Measurements from ENCODE around the gene BSND. TPM values are rescaled to one million over a fixed set of nuclear protein-coding genes. Genes with fewer than 3 reads are reported as not detected.

The BSND gene
- total RNA-seq, 1 experiment from 2014 or later, result 0.42 TPM

GRCh38 chr1:54996359-54996868 lies 2.3 kb upstream of the BSND start (continued):
- TF ChIP-seq ATF6 (CRISPR knock-in tag; IDR thresholded peaks at IDR 0.05) (no peak), E2F5 (CRISPR knock-in tag; IDR thresholded peaks at IDR 0.05) (no peak), ELF4 (CRISPR knock-in tag; IDR thresholded peaks at IDR 0.05; ENCODE audit: low read depth) (no peak), FOXJ3 (CRISPR knock-in tag; IDR thresholded peaks at IDR 0.05; ENCODE audit: borderline replicate concordance) (no peak), FOXP4 (CRISPR knock-in tag; IDR thresholded peaks at IDR 0.05) (no peak), CTCF (IDR thresholded peaks at IDR 0.05) (peak; percentile 86), TCF7 (CRISPR knock-in tag; IDR thresholded peaks at IDR 0.05; ENCODE audit: low read depth) (no peak), IRF1 (CRISPR knock-in tag; IDR thresholded peaks at IDR 0.05) (no peak), ZNF416 (CRISPR knock-in tag; IDR thresholded peaks at IDR 0.05) (0 out of 2 replicates have a peak, but pooled peaks have one; percentile 49), MXD4 (CRISPR knock-in tag; IDR thresholded peaks at IDR 0.05; ENCODE audit: borderline replicate concordance) (no peak), IRF2 (CRISPR knock-in tag; IDR thresholded peaks at IDR 0.05; ENCODE audit: borderline replicate concordance, low read depth) (no peak), HMGXB4 (CRISPR knock-in tag; IDR thresholded peaks at IDR 0.05) (no peak), ZNF396 (CRISPR knock-in tag; IDR thresholded peaks at IDR 0.05; ENCODE audit: borderline replicate concordance) (no peak), ATF1 (CRISPR knock-in tag; IDR thresholded peaks at IDR 0.05) (no peak), ZNF219 (CRISPR knock-in tag; IDR thresholded peaks at IDR 0.05; ENCODE audit: borderline replicate concordance) (no peak), GTF2I (CRISPR knock-in tag; conservative IDR thresholded peaks at IDR 0.05) (peak; percentile 97), USF2 (CRISPR knock-in tag; IDR thresholded peaks at IDR 0.05) (0 out of 2 replicates have a peak, but pooled peaks have one; percentile 12), ZNF263 (CRISPR knock-in tag; IDR thresholded peaks at IDR 0.05; ENCODE audit: low read depth) (no peak), ZNF121 (CRISPR knock-in tag; IDR thresholded peaks at IDR 0.05) (no peak), SOX15 (CRISPR knock-in tag; IDR thresholded peaks at IDR 0.05) (no peak), KAT7 (CRISPR knock-in tag; IDR thresholded peaks at IDR 0.05; ENCODE audit: borderline replicate concordance) (no peak), SMAD3 (CRISPR knock-in tag; IDR thresholded peaks at IDR 0.05; ENCODE audit: borderline replicate concordance) (no peak), ZNF138 (CRISPR knock-in tag; conservative IDR thresholded peaks at IDR 0.05) (no peak), ZNF671 (CRISPR knock-in tag; IDR thresholded peaks at IDR 0.05) (no peak), ZNF423 (CRISPR knock-in tag; IDR thresholded peaks at IDR 0.05) (no peak), ZBTB21 (CRISPR knock-in tag; IDR thresholded peaks at IDR 0.05; ENCODE audit: borderline replicate concordance) (no peak; the same call in 1 of the 2 replicates), MAX (CRISPR knock-in tag; IDR thresholded peaks at IDR 0.05) (peak; percentile 80), FOXP1 (CRISPR knock-in tag; IDR thresholded peaks at IDR 0.05; ENCODE audit: borderline replicate concordance) (no peak), E2F4 (CRISPR knock-in tag; IDR thresholded peaks at IDR 0.05; ENCODE audit: borderline replicate concordance, low read depth) (no peak)
